Stimulated activated CD4-positive, alpha-beta T cell treated with anti-CD3 and anti-CD28 coated beads, Interleukin-15, amount 100 ng/mL, for 1 hour (primary cell): ENCODE results near the gene FAM83C.

Experiments
- DNase-seq, 2 donors: peaks; one replicate each; pipeline ENCODE4 v3.0.0-alpha.2; 2020; ENCODE audit warnings: low read depth in 1 of 2, low spot score in 1 of 2

Gene FAM83C

DNA sequence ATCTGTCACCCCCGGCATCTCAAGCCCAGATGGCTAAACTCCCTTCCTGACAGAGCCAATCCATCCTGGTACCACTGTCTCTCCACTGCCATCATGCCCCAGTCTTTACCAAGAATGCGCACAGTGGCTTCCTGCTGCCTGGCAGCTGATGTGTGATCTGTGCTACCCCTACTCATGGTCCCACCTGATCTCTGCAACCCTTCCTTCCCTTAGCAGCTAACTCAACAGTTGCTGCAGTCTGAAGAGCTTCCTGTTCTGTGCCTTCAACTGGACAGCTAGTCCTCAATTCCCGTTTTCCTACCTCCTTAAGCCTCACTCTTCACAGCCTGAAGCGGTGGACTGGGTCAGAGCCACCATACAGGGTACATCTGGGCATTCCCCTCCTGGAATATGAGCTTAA lies 7.6 kb upstream of the FAM83C start:
- DNase-seq, result no peak

- DNase-seq, result no peak
Measured at GRCh38 chr20:35298264-35298663, 6.0 kb upstream of the FAM83C start.

- no peak for DNase-seq
Measured at GRCh38 chr20:35297740-35298139, 5.5 kb upstream of the FAM83C start.

DNA sequence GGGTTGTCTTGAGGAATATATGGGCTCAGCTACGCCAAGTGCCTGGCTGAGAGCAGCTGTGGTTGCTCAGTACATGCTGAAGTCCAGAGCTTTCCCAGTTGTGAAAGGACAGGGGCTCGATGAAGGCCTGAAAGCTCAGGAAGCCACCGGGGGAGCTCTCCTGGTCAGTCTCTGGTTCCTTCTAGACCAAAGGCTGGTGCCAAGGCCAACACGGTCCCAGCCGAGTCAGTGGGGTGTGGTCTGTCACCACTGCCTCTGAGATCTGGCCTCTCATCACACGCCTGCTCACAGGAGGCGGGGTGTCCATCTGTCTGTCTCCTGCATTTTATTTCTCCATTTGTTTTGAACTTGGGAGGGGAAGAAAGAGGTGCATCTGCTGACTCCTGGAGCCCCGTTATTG lies 4.9 kb upstream of the FAM83C start:
- DNase-seq, result no peak

DNA sequence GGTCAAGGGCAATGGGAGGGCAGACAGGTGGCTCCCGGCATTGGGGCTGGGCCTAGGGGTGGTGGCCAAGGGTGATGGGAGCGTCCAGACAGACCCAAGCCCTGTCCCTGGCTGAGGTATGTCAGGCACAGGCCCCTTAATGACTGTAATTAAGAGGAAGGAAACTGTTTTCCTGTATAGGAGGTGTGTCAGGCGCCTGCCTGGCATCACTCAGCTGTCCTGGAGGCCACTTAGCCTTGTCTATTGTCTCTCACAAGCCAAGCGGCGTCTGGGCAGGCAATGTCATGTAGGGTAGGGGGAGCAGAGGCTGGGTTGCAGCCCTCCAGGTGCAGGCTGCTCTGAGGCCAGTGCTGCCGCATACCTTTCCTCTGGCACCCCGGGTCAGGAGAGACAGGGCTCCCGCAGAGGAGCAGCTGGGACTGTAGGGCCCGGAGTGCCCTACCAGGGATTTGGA lies 3.9 kb upstream of the FAM83C start:
- DNase-seq, result no peak

DNA sequence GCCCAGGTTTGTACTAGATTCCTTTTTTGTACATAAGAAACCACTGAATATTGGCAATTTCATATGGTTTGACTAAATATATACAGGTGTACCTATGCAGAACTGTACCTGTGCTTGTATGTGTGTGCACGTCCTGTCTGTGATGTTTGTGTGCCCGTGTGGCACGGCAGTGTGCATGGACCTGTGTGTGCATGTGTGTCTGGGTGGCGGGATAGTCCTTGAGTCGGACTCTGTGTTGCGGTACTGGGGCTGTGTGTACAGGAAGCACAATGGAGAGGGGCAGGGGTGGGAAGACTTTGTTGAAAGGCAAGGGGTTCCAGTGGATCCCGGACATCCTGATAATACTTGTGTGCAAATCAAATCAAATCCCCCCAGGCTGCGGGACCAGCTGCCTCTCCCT lies 3.4 kb upstream of the FAM83C start:
- DNase-seq, result no peak

DNA sequence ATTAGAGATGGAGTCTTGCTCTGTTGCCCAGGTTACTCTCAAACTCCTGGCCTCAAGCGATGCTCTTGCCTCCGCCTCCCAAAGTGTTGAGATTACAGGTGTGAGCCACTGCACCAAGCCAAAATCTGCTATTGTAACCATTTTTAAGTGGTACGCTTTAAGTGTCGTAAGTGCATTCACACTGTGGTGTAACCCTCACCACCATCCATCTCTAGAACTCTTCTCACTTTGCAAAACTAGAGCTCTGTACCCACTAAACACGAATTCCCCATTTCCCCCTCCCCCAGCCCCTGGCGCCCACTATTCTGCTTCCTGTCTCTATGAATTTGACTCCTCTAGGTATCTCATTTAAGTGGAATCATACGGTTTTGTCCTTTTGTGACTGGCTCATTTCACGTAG lies 2.8 kb upstream of the FAM83C start:
- DNase-seq, result no peak

- no peak for DNase-seq
Measured at GRCh38 chr20:35294293-35294685, 2.1 kb upstream of the FAM83C start.

- DNase-seq, result no peak
Measured at GRCh38 chr20:35293303-35294292, 1.4 kb upstream of the FAM83C start.

- DNase-seq, result no peak
Measured at GRCh38 chr20:35292504-35293285, 470 bp upstream of the FAM83C start.

GRCh38 chr20:35290887-35291417 lies 1.3 kb downstream of the FAM83C start:
- no peak for DNase-seq

- DNase-seq, result no peak
Measured at GRCh38 chr20:35290186-35290886, 1.9 kb downstream of the FAM83C start.

GRCh38 chr20:35288325-35289060 lies 3.7 kb downstream of the FAM83C start:
- DNase-seq, result no peak

DNA sequence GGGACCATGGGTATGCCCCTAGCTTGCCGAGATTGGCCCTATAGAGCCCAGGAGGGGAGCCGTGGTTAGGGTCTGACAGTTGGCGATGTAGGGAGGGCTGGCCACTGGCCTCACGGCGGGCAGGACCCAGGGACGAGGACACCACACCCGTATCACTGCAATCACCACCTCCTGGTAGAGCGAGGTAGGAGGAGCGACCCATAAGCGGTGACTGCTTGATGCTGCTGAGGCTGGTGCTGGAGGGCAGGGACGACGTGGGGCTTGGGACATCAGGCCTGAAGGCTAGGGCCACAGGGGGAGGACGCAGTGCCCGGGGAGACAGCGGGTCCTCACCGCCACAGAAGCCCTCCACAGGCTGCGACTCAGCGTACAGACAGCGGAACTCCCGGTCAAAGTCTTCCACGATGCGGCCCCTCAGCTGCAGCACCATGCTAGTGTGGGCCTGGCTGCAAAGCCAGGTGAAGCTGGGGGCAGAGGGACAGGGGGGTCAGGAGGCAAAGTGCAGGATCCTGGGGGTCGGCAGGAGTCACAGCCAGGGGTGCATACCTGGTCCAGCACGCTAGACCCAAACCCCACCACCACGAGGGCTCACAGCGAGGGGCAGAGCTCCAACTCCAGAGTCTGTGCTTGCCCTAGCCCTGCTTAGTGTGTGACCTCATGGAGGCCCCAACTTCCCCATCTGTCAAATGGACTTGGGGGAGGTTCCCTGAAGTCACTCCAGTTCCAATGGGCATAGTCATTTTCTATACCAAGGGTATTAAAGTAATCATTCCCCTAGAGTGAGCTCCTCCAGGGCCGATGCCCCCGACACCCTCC lies 4.5 kb downstream of the FAM83C start:
- DNase-seq, result no peak

GRCh38 chr20:35286899-35287508 lies 5.2 kb downstream of the FAM83C start:
- no peak for DNase-seq

DNA sequence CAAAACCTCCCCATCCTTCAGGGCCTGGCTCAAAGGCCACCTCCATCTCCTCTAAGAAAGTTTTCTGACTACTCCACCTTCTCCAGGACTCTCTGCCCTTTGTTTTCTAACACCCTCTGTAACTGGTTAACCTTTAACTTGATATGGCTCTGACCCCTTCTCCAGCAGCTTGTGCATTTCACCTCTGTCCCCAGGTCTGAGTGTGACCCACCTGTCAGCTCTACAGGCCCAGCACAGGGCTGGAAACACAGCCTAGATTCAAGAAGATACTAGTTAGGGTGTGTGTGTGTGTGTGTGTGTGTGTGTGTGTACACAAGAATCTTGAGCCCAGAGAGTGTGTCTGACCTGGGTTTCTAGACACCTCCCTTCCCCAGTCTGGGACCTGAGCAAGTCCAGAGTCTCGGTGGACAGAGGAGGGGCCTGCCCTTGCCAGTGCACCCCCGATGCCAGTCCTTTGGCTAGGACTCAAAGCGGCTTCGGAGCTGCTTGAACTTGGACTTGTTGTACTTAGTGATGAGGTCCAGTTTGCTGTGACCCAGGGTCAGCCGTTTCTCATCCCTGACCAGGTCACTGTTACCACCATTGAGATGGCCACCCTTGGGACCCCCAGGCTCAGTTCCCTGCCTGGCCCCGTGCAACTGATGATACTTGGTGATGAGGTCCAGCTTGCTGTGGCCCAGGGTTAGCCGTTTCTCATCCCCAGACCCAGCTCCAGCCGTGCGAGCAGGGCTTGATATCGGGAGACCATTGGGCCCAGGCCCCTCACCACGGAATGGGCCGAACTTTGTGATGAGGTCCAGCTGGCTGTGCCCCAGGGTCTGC lies 5.9 kb downstream of the FAM83C start:
- DNase-seq, result no peak

- no peak for DNase-seq
Measured at GRCh38 chr20:35285806-35286076, 6.5 kb downstream of the FAM83C start.

- no peak for DNase-seq
Measured at GRCh38 chr20:35284992-35285805, 7.0 kb downstream of the FAM83C start.
